Suprapubic skin (tissue), 4 donors: ENCODE measurements around the gene SP2. TPM values are rescaled to one million over a fixed set of nuclear protein-coding genes. Genes with fewer than 3 reads are reported as not detected.

ENCODE experiments used
- DNase-seq, 2 donors: peaks; one replicate each; pipeline ENCODE4 v3.0.0-alpha.2; 2019; ENCODE audit warnings: low spot score in 2 of 2
- H3K27ac ChIP-seq: fragments of 200-600 bp; sonication (generic); one replicate; pipeline ENCODE4 v1.5.1; 2019
- H3K27me3 ChIP-seq: fragments of 200-600 bp; sonication (generic); one replicate; pipeline ENCODE4 v1.5.1; 2019
- H3K36me3 ChIP-seq: fragments of 200-600 bp; sonication (generic); one replicate; pipeline ENCODE4 v1.5.1; 2019
- H3K4me1 ChIP-seq: fragments of 200-600 bp; sonication (generic); one replicate; pipeline ENCODE4 v1.5.1; 2019
- H3K4me3 ChIP-seq: fragments of 200-600 bp; sonication (generic); one replicate; pipeline ENCODE4 v1.5.1; 2019; ENCODE audit warnings: mild to moderate bottlenecking
- H3K9me3 ChIP-seq: fragments of 200-600 bp; sonication (generic); one replicate; pipeline ENCODE4 v1.5.1; 2019
- EP300 ChIP-seq: sonication (generic); formaldehyde crosslinking; IDR thresholded peaks from one replicate; pipeline ENCODE4 v1.6.1; 2017; ENCODE audit warnings: antibody characterized with exemption
- POLR2A ChIP-seq, 2 donors: fragments of 450-650 bp; IDR thresholded peaks; one replicate each; pipeline ENCODE4 v1.6.1; 2017; ENCODE audit warnings: antibody characterized with exemption in 2 of 2, mild to moderate bottlenecking in 2 of 2, moderate library complexity in 2 of 2
- POLR2AphosphoS5 ChIP-seq, 3 donors: sonication (generic); formaldehyde crosslinking; IDR thresholded peaks; one replicate each; pipeline ENCODE4 v1.6.1; 2017; ENCODE audit warnings: antibody characterized with exemption in 3 of 3
- WGBS: methylation state at CpG from one replicate; pipeline ENCODE4 v1.1.5; 2018; 5-methylcytosine and 5-hydroxymethylcytosine counted together
- total RNA-seq, 4 donors: library from RNA; depleted of rRNA; stranded (reverse); fragments of >200 nt; gene quantifications; one replicate each; pipeline ENCODE4 v1.1.0, GENCODE V29; 2016
- TF ChIP-seq, protein P1 (sequence below), 2 donors: fragments of 200-600 bp in 1 of 2; fragments of 450-650 bp in 1 of 2; sonication (generic) in 1 of 2; IDR thresholded peaks; one replicate each; pipeline ENCODE4 v1.5.1; 2016 to 2019; ENCODE audit warnings: antibody characterized with exemption in 2 of 2, mild to moderate bottlenecking in 1 of 2, moderate library complexity in 1 of 2

SP2 gene
- total RNA-seq, 4 donors from 2014 or later: 6.9 to 12.7 (median 9.8) TPM

DNA sequence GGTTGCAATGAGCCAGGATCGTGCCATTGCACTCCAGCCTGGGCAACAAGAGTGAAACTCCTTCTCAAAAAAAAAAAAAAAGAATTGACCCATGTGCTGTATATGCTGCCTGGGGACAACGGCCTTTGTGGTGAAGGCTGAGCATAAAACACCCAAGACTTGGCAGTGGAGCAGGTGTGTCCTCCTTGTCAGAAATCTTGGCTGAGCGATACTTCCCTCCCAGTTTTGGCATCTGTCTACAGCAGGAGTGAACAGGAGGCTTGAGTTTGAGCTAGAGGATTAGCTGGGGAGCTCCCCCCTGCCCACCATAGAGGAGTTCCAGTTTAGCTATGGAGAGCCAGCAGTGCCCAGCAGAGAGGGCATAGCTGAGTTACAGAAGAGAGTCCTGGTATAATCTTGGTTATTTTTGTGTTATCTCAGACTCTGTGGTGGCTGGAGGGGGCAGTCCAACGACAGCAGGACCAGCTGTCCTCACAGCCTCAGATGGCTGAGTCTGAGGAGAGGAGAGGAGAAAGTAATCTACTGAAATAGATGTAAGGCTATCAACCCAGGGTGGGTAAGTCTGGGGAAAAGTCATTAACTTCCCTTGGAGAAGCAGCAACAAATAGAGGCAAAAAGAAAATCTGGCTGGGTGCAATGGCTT lies 18.4 kb downstream of the SP2 start:
- Histone ChIP-seq H3K27ac (no peak overlapping the region), H3K27me3 (no peaks in the 10 kb centered on the region), H3K9me3 (no peaks in the 10 kb centered on the region), H3K36me3 (peaks cover 33% of the 10 kb centered on the region), H3K4me3 (no peak overlapping the region), H3K4me1 (no peaks in the 10 kb centered on the region)
- DNase-seq: no peak
- WGBS: 48% methylated on average over 4 of the region's 4 CpGs
- TF ChIP-seq EP300 (no peak), POLR2AphosphoS5 (IDR thresholded peaks at IDR 0.05) (no peak), POLR2A (IDR thresholded peaks at IDR 0.05) (no peak)
- TF ChIP-seq, protein P1, sequence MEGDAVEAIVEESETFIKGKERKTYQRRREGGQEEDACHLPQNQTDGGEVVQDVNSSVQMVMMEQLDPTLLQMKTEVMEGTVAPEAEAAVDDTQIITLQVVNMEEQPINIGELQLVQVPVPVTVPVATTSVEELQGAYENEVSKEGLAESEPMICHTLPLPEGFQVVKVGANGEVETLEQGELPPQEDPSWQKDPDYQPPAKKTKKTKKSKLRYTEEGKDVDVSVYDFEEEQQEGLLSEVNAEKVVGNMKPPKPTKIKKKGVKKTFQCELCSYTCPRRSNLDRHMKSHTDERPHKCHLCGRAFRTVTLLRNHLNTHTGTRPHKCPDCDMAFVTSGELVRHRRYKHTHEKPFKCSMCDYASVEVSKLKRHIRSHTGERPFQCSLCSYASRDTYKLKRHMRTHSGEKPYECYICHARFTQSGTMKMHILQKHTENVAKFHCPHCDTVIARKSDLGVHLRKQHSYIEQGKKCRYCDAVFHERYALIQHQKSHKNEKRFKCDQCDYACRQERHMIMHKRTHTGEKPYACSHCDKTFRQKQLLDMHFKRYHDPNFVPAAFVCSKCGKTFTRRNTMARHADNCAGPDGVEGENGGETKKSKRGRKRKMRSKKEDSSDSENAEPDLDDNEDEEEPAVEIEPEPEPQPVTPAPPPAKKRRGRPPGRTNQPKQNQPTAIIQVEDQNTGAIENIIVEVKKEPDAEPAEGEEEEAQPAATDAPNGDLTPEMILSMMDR (IDR thresholded peaks at IDR 0.05): no peak

GRCh38 chr17:47915776-47916398 lies 19.9 kb downstream of the SP2 start:
- TF ChIP-seq POLR2A (IDR thresholded peaks at IDR 0.05): no peak
- TF ChIP-seq EP300: no peak
- TF ChIP-seq, protein P1 (IDR thresholded peaks at IDR 0.05): no peak
- no peak for TF ChIP-seq POLR2AphosphoS5 (IDR thresholded peaks at IDR 0.05)
- Histone ChIP-seq H3K27me3 (no peaks in the 10 kb centered on the region), H3K4me1 (no peaks in the 10 kb centered on the region), H3K9me3 (no peaks in the 10 kb centered on the region), H3K27ac (no peak overlapping the region), H3K36me3 (peaks cover 33% of the 10 kb centered on the region), H3K4me3 (no peak overlapping the region)
- DNase-seq: no peak
- 59% methylated on average over 12 of the region's 12 CpGs for WGBS

DNA sequence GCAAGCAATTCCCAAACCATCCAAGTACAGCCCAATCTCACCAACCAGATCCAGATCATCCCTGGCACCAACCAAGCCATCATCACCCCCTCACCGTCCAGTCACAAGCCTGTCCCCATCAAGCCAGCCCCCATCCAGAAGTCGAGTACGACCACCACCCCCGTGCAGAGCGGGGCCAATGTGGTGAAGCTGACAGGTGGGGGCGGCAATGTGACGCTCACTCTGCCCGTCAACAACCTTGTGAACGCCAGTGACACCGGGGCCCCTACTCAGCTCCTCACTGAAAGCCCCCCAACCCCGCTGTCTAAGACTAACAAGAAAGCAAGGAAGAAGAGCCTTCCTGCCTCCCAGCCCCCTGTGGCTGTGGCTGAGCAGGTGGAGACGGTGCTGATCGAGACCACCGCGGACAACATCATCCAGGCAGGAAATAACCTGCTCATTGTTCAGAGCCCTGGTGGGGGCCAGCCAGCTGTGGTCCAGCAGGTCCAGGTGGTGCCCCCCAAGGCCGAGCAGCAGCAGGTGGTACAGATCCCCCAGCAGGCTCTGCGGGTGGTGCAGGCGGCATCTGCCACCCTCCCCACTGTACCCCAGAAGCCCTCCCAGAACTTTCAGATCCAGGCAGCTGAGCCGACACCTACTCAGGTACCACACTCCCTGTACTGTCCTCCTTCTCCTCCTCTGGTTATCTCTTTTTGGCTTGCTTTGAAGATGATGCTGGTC lies 20.6 kb downstream of the SP2 start:
- Histone ChIP-seq H3K4me3 (no peak overlapping the region), H3K27me3 (no peaks in the 10 kb centered on the region), H3K27ac (no peak overlapping the region), H3K36me3 (peaks cover 33% of the 10 kb centered on the region), H3K9me3 (no peaks in the 10 kb centered on the region), H3K4me1 (no peaks in the 10 kb centered on the region)
- no peak for DNase-seq
- TF ChIP-seq EP300 (no peak), POLR2A (IDR thresholded peaks at IDR 0.05) (no peak), POLR2AphosphoS5 (IDR thresholded peaks at IDR 0.05) (no peak)
- TF ChIP-seq, protein P1 (IDR thresholded peaks at IDR 0.05): no peak
- 87% methylated on average over 14 of the region's 19 CpGs for WGBS

- no peak overlapping the region for H3K27ac ChIP-seq
- H3K4me1 ChIP-seq: no peaks in the 10 kb centered on the region
- no peak for DNase-seq
- no peak overlapping the region for H3K4me3 ChIP-seq
- H3K36me3 ChIP-seq: peaks cover 33% of the 10 kb centered on the region
- WGBS: 88% methylated on average over 2 of the region's 2 CpGs
- H3K27me3 ChIP-seq: no peaks in the 10 kb centered on the region
- TF ChIP-seq, protein P1 (IDR thresholded peaks at IDR 0.05): no peak
- TF ChIP-seq POLR2AphosphoS5 (IDR thresholded peaks at IDR 0.05) (no peak), EP300 (no peak), POLR2A (IDR thresholded peaks at IDR 0.05) (no peak)
- H3K9me3 ChIP-seq: no peaks in the 10 kb centered on the region
These were observed 21.5 kb downstream of the SP2 start for GRCh38 chr17:47917581-47917980.

- 46% methylated on average over 2 of the region's 2 CpGs for WGBS
- no peak for DNase-seq
- Histone ChIP-seq H3K27ac (no peak overlapping the region), H3K4me3 (no peak overlapping the region), H3K27me3 (no peaks in the 10 kb centered on the region), H3K9me3 (no peaks in the 10 kb centered on the region), H3K4me1 (no peaks in the 10 kb centered on the region), H3K36me3 (peaks cover 38% of the 10 kb centered on the region)
- TF ChIP-seq, protein P1 (IDR thresholded peaks at IDR 0.05): no peak
- TF ChIP-seq EP300: no peak
- TF ChIP-seq POLR2A (IDR thresholded peaks at IDR 0.05): no peak
- TF ChIP-seq POLR2AphosphoS5 (IDR thresholded peaks at IDR 0.05): no peak
These were observed 22.0 kb downstream of the SP2 start for GRCh38 chr17:47918006-47918405.
